ENCODE data around the gene AVPR1A.

AVPR1A gene

GRCh38 chr12:63095369-63095980 lies 55.5 kb downstream of the AVPR1A start:
- no peak for DNase-seq (ENCODE audit: low spot score)

- no peak for DNase-seq (ENCODE audit: low spot score)
Observed at GRCh38 chr12:63093711-63094110, 57.3 kb downstream of the AVPR1A start.

DNA sequence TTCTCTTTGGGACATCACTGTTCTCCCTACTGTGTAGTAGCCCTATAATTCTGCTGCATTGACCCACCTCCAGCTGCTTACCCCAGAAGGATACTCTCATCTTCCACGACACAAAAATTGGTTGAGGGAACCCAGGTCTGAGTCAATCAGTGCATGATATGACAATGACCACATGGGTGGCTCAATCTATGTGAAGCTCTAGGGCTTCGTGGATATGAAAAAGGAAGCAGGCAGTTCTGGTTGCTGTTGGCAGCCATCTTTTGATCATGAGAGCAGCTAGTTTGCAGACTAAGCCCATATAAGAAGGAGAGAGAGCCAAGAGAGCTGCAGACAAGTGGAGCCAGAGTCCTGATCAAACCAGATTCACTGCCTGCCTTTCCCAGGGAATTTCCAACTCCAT lies 57.9 kb downstream of the AVPR1A start:
- DNase-seq (ENCODE audit: low spot score) = no peak
